GM18868 (cell line): ENCODE results near the gene KIF26A.

Experiments
- ATAC-seq: cut with Tn5 transposase; IDR thresholded peaks from one replicate; pipeline ENCODE4 v1.9.1; 2021; ENCODE audit warnings: mild to moderate bottlenecking, moderate library complexity; ENCODE audit not compliant: unreplicated experiment

The KIF26A gene

GRCh38 chr14:104129556-104129955 is 8.8 kb upstream of the KIF26A start:
- no peak for ATAC-seq

- no peak for ATAC-seq
Observed at GRCh38 chr14:104130974-104131651, 7.3 kb upstream of the KIF26A start.

GRCh38 chr14:104131968-104132732 is 6.2 kb upstream of the KIF26A start:
- no peak for ATAC-seq

GRCh38 chr14:104132981-104133380 is 5.4 kb upstream of the KIF26A start:
- no peak for ATAC-seq

- no peak for ATAC-seq
Observed at GRCh38 chr14:104133496-104133895, 4.9 kb upstream of the KIF26A start.

GRCh38 chr14:104134061-104134965 is 4.1 kb upstream of the KIF26A start:
- ATAC-seq, result no peak

- ATAC-seq, result no peak
Observed at GRCh38 chr14:104135121-104135903, 3.1 kb upstream of the KIF26A start.

GRCh38 chr14:104135904-104136471 is 2.4 kb upstream of the KIF26A start:
- no peak for ATAC-seq

- ATAC-seq, result no peak
Observed at GRCh38 chr14:104136472-104137296, 1.7 kb upstream of the KIF26A start.

- ATAC-seq, result no peak
Observed at GRCh38 chr14:104137297-104138097, 890 bp upstream of the KIF26A start.

- no peak for ATAC-seq
Observed at GRCh38 chr14:104138718-104139459, 502 bp downstream of the KIF26A start.

GRCh38 chr14:104139460-104140212 is 1.2 kb downstream of the KIF26A start:
- no peak for ATAC-seq

GRCh38 chr14:104140213-104140462 is 1.8 kb downstream of the KIF26A start:
- ATAC-seq, result no peak

GRCh38 chr14:104140463-104141331 is 2.3 kb downstream of the KIF26A start:
- no peak for ATAC-seq

- no peak for ATAC-seq
Observed at GRCh38 chr14:104141621-104142091, 3.3 kb downstream of the KIF26A start.

GRCh38 chr14:104142136-104142945 is 4.0 kb downstream of the KIF26A start:
- ATAC-seq, result no peak
